HG03060 (cell line): ENCODE results near the gene CMTM7.
"Not testable (repeated sequence)": the region's sequence is repeated elsewhere in the genome, so short reads cannot be mapped to it uniquely, and the experiment has no call there.

Source experiments
- ATAC-seq: cut with Tn5 transposase; IDR thresholded peaks from one replicate; pipeline ENCODE4 v1.9.1; 2021; ENCODE audit warnings: low read depth, moderate number of reproducible peaks; ENCODE audit not compliant: unreplicated experiment

CMTM7 gene

DNA sequence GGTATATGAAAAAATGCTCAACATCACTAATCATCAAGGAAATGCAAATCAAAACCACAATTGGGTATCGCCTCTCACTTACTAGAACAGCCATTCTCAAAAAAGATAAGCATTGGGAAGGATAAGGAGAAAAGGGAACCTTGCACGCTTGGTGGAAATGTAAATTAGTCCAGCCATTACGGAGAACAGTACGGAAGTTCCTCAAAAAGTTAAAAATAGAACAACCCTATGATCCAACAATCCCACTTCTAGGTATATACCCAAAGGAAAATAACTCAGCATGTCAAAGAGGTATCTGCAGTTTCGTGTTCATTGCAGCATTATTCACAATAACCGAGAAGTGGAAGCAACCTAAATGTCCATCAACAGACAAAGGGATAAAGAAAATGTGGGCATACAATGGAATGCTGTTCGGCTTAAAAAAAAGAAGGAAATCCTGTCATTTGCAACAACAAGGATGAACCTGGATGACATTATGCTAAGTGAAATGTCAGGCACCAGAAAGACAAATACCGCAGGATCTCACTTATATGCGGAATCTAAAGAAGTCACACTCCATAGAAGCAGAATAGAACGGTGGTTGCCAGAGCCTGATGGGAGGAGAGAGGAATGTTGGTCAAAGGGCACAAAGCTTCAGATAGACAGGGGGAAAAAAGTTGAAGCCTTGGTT, 11.7 kb upstream of the CMTM7 start:
- no peak for ATAC-seq

DNA sequence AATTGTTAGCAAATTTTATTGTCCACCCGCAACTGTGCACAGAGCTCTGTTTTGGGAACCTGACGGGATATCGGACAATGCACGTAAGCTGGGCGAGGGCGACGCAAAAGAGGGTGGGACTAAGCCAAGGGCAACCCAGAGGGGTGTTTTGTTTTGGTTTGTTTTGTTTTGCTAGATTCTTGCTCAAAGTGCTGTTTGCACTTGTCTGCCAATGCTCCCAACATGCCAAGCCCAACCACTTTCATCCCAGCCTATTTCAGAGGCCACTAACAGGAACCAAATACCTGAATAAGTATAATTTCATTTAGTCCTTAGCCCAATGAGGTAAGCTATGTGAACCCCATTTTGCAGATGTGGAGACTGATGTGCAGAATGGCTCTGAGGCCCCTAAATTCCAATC, 9.7 kb upstream of the CMTM7 start:
- no peak for ATAC-seq

DNA sequence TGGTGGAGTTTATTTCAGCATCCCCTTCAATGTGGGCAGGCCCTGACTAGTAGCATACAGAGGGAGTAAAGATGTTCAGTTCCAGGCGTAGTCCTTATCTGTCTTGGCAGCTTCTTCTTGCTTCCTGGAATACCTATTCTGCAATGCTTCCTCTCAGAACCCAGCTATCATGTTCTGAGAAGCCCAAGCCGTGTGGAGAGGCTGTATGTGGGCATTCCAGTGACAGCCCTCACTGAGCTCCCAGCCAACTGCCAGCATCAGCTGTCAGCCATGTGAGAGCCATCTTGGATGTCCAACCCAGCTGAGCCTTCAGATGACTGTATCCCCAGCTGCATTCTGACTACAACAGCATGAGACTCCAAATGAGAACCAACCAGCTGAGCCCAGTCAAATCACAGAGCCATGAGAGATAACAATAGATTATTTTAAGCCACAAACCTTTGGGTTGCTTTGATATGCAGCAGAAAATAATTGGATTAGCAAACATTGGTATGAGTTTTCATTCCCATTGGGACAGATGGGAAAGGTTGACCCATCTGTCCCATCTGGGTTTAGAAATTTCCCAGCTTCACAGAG, 8.4 kb upstream of the CMTM7 start:
- ATAC-seq, result no peak

DNA sequence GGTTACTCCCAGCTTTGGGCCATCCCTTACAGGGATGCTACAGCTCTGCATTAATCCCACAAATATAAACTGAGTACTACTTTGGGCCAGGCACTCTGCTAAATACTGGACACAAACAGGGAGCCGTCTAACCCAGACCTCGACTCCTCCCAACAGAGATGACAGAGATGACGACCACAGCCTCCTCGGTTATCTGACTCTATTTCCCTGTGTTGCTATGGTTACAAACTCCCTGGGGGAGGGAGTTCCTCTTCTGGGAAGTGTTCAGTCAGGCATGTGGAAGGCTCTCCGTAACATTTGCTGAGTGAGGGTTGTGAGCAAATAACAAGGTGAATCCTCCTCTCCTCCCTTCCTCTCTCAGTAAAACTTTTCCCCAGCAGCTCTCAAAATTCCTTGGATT, 6.7 kb upstream of the CMTM7 start:
- no peak for ATAC-seq

DNA sequence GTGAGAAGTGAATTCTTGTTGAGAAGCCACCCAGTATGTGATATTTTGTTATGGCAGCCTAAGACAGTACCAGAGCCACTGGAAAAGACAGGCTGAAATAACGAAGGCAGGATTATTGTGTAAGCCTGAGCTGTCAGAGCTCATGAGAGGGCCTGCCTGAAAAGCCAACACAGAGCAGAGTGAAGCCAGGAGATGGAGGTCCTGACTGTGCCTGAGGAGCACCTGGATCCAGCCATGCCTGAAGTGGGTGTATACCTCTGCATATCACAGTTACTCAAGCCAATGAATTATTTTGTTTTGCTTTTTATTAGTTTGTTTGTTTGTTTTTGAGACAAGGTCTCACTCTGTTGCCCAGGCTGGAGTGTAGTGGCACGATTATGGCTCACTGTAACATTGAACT, 4.1 kb upstream of the CMTM7 start:
- no peak for ATAC-seq

DNA sequence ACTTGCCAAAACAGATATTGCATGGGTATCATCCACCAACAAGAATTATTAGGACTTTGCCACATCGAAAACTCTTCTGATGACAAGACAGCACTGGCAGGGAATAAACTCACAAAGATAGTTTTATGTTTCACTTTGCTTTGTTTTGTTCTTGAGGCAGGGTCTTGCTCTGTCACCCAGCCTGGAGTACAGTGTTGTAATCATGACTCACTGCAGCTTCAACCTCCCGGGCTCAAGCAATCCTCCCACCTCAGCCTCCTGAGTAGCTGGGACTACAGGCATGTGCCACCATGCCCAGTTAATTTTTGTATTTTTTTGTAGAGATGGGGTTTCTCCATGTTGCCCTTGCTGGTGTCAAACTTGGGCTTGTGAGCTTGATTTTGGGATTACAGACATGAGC, 2.1 kb upstream of the CMTM7 start:
- not testable (repeated sequence) for ATAC-seq

DNA sequence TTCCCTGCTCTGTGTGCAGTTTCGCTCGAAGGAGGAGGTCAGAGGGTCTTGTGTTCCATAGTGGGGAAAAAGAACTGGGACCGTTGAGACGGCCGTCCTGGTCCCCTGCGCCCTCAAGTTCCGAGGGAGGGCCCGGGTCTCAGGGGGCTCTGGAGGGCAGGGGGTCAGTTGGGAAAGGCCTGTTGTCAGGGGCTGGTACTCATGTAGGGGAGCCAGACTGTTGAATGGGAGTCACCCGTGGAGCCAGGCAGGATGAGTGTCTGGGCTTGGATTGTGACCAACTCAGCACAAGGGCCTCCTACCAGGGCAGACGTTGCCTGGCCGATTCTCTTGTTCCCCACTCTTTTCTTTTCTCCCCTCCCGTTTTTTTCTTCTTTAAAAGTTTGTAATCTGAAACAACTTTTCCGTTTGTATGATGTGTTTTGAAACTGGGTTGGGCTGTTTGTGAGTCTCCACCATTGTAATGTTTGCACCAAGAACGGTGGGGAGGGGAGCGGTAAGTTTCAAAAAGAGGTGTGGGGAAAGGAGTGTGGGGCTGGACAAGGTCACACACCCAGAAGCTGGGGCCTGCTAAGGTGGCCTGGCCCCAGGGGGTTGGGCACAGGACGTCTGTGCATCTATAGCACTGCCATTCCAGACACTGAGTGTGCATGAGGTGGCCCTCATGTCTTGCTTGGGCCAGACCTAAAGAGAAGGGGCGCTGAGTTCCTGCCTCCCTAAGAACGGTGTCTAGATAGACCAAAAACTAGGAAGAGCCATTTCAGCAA, 1.1 kb downstream of the CMTM7 start:
- no peak for ATAC-seq

DNA sequence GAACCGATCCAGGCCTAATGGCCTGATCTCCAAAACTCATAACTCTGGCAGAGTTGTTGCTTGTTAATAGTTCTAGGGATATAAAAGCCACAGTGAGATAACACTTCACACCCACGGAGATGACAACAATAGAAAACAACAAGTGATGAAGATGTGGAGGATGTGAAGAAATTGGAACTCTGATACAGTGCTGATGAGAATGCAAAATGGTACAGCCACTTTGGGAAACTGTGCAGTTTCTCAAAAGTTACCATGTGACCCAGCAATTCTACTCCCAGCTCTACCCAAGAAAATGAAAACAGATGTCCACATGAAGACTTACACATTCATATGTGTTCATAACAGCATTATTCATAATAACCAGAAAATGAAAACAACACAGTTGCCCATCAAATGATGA, 3.8 kb downstream of the CMTM7 start:
- no peak for ATAC-seq

DNA sequence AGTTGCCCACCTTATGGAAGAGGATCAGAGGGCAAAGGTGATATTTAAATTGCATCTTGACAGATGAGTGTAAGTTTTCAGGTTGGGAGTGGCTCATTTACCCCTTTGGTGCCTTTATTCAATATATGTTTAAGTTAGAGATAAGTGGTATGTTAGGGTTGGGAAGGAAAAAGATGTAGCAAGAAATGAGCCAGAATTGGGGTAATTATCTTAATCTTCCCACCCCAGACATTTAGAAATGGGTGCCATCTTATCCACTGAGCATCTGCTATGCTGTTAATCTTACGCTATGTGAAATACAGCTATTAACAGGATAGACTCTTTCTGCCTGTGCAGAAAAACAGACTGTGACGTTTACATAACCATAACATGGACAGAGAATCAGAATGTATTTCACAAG, 6.3 kb downstream of the CMTM7 start:
- no peak for ATAC-seq

DNA sequence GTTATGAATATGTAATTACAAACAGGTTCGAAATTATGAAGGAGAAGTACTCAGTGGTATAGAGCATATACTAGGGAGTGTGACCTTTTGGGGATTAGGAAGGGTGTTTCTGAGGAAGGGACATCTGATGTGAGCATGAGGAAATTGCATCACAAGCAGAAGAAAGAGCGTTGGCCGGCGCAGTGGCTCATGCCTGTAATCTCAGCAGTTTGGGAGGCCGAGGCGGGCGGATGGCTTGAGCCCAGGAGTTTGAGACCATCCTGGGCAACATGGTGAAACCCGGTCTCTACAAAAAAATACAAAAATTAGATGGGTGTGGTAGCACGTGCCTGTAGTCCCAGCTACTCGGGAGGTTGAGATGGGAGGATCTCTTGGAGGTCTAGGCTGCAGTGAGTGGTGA, 6.9 kb downstream of the CMTM7 start:
- no peak for ATAC-seq

DNA sequence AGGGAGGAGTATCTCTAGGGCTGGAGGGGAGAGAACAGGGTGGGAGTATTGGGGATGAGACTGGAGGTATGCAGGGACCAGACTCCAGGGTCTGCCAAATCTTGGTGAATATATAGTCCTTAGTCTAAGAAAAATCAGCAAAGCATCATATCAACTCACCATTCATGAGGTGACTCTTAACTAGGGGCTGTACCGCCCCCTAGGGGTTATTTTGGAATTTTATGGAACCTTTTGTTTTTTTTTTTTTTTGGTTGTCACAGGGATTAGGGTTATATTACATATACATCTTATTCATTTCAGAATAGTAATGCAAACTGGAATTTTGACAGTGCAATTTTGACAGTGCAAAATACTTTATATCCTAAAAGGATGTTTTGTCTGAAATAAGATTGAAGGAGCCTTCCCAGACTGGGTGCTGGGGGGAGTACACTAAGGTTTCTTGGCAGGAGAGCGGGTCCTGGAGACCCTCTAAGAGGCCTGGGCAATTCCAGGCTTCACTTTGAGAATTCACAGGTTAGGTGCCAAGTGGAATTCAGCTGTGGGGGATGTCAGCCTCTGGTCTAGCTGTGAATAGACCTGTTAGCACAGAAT, 7.5 kb downstream of the CMTM7 start:
- ATAC-seq, result no peak

DNA sequence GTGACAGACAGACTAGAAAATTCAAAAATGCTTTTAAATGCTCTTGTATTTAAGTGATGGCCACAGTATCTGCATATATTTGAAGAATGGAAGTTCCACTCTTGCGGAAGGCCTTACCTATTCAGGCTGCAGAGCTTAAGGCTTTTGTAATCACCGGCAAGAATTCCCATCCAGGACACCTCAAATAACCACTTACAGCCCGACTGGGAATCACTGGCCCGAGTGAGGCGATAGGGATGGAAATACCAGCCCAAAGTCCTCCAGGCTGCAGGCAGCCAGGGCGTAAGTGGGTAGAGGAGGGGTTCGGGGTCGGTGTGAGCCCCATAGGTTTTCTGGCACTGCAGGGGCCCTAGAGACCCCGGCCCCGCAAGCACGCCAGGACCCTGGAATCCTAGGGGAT, 9.5 kb downstream of the CMTM7 start:
- ATAC-seq, result no peak

DNA sequence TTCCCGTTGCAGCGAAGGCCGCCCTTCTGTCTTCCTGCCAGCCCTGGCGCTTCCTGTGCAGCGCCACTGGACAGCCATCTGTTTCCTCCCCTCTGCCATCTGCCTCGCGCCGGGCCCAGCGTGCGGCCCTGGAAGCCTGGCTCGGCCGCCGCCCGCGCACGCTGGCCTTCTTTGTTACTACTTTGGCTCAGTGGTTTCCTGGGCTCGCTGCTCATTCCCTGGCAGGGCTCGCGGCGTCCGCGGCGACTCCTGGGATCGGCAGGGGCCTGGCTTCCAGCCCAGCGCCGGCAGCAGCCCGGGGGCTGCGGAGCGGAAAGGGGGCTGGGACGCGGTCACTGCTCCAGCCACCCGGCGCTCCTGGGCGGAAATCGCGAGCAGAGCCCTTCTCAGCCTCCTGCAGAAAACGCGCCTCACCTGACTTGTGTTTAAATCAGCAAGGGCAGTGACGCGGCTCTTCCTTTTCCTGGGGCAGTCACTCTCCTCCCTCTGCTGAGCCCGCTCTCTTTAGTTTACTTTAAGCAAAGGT, 10.0 kb downstream of the CMTM7 start:
- ATAC-seq, result no peak

DNA sequence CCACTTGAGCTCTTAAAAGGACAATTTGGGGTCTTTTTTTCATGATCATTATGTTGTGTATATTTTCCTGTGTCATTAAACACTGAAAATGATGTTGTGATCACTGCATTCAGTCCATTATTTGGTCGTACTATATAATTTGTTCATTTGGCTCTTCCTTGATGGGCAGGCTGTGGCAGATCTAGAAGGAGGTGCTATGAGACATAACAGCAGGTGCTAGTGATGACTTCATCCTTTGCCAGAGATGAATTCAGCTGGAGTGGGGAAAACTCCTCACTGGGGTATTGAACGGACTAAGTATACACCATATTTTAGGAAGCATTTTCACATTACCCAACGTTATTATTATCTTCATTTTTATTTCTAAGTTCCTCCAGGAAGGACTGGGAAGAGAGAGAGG, 12.0 kb downstream of the CMTM7 start:
- ATAC-seq, result no peak

DNA sequence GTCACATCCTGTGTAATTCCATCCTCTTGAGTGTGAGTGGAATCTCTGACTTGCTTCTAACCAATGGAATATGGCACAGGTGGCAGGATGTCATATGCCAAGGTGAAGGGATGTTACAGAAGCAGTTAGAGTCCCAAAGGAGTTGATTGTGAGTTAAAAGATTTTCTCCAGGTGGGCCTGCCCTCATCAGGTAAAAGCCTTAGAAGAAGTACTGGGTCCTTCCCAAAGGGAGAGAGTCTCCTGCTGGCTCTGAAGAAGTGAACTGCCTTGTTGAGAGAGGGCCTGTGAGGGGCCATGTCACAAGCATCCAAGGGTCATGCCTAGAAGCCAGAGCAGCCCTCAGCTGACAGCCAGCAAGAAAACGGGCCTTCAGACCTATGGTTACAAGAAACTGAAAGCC, 13.1 kb downstream of the CMTM7 start:
- ATAC-seq, result no peak

DNA sequence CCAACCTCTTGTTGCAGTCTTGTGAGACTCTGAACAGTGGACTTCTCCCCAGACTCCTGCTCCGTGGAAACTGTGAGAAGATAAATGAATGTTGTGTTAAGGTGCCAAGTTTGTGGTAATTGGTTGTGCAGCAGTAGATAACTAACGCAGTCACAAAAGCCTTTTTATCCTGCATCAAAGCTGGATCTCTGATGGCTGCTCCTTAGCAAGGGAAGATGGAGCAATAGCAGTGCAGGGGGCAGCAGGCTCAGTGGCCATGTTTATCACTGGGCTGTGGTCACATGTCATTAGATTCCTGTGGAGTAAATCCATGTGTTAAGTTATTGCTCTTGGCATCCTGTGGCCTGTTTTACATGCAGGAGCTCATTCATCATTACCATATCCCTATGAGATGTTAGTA, 13.5 kb downstream of the CMTM7 start:
- ATAC-seq, result no peak

DNA sequence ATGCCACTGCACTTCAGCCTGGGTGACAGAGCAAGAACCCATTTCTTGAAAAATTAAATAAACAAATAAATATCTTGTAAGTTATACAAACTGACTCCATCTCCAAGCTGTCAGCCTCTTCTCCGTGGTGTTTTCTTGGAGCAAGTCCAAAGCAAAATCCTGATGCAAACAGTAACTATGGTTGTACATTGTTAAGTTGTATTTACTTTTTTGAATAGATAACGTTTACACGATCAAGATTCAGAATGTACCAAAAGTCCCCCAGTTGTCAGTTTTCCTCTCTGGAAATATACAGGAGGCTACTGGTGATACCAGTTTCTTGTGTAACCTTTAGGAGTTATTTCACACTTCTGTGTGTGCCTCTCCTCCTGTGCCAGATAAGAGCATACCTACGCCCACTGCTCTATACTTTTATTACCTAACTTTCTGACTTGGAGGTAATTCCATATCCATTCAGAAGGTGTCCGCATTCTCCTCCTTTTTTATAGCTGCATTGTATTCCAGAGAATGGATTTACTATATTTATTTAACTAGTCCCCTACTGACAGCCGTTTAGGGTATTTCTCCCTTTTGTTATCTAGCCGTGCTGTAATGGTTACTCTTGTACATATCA, 14.2 kb downstream of the CMTM7 start:
- no peak for ATAC-seq

DNA sequence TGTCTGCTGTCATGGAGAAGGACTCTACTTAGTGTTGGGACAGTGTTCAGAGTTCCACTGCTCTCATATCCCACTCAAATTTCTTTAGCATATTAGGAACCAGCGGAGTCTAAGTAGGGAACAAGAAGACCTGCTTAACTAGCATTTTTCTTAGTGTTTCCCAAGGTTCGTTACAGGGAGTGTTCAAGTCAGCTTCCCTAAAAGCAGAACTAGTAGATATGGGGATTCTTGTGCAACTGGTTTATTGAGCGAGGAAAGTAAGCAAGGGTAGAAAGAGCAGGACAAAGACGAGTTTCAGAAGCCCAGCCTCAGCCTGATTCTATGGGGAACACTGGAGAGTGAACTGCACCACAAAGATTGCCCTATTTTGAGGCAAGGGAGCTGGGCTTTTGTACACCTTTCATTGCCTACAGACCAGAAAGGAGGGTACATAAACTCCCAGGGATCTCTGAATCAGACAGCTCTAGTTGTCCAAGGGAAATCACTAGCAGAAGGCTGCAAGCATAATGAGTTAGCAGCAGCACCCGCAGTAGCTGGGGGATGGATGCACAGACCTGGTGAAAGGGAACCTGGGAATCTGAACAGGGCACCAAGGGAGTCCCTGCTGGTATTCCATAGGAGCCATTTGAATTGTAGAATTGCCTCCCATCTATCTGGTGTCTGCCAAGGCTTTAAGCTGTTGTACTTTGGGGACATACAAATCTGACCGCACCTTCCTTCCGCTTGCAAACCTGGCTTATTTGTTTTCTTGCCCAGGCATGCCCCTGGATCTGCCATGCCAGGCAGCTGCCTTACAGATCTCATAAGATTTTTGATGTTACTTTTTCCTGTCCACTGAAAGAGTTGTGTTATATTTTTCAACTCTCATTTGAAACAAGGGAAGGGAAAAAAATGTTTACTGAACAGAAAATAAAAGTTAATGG, 15.1 kb downstream of the CMTM7 start:
- no peak for ATAC-seq

DNA sequence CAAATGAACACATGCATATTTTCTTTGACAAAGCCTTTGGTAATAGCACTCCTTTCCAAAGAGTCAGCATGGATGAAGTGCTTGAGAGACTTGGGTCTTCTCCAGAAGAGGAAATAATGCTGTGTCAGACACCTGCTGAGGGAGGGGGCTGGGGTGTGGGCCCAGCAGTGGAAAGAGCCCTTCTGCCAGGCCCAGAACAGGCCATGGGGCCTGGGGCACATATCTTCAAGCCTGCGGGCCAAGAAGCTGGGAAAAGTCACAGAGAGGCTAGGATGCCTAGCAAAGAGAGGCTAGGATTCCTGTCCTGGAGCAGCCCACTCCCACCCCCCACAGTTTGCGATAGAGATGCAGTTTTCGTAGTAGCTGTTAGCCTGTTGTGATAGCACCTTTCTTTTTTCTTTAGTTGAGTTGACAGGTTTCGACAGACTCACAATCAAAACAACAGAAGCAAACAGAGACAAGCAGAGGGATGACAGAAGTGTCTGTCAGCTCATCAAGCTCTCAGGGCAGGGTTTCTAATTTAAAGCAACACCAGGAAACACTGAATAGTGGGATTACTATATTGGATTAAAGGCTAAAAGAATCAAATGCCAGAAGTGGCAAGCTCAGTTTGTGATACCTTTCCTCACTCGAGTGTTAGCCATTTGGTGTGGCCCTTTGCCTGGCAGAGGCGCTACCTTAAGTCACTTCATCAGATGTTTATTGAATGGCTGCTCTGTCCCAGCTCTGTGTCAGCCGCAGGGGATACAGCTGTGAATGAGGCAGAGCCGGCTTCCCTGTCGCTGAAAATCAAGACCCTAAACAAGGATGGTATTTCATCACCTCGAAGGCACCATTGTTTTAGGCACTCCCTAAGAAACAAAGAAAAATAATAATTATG, 19.0 kb downstream of the CMTM7 start:
- no peak for ATAC-seq
